Activated CD4-positive, alpha-beta T cell treated with anti-CD3 and anti-CD28 coated beads, Interleukin-2, Interleukin-6, amounts not matched to agents 100 ng/mL and 50 ng/mL, durations not matched to agents 16 hours and 8 hours (primary cell): ENCODE data around the gene HDAC6.

Source experiments
- DNase-seq: peaks from one replicate; pipeline ENCODE4 v3.0.0-alpha.2; 2020

HDAC6 gene

GRCh38 chrX:48801280-48802088 lies at the start of gene HDAC6:
HDAC6 (plus strand) TSS chrX:48802067; CDS start chrX:48802693, 626 bp downstream.
- peak; percentile 96 for DNase-seq

DNA sequence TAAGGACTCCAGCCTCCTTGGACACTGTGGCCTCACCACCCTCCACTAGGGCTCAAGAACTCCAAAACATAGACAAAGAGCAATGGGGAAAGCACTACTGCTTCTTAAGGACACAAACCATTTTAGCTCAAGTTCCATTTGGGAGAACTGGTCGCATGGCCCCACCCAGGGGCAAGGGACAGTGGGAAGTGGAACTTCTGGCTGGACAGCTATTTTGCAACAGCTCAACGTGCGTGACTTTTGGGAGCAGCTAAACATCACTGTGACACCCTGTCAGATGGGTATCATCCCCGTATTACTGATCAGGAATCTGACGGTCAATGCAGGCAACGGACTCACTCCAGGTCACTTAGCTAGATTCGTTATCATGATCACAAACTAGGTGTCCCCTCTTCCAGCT lies 49.4 kb upstream of the HDAC6 start:
- DNase-seq, result no peak

GRCh38 chrX:48753708-48754228 lies 48.1 kb upstream of the HDAC6 start:
- DNase-seq, result no peak

GRCh38 chrX:48754238-48754637 lies 47.6 kb upstream of the HDAC6 start:
- no peak for DNase-seq

- peak; percentile 11 for DNase-seq
Observed at GRCh38 chrX:48761674-48762471, 40.0 kb upstream of the HDAC6 start, which contains the start of gene GLOD5. GLOD5 (plus strand) TSS chrX:48761747; CDS start chrX:48761791, 44 bp downstream.

GRCh38 chrX:48769230-48769629 lies 32.6 kb upstream of the HDAC6 start:
- no peak for DNase-seq

DNA sequence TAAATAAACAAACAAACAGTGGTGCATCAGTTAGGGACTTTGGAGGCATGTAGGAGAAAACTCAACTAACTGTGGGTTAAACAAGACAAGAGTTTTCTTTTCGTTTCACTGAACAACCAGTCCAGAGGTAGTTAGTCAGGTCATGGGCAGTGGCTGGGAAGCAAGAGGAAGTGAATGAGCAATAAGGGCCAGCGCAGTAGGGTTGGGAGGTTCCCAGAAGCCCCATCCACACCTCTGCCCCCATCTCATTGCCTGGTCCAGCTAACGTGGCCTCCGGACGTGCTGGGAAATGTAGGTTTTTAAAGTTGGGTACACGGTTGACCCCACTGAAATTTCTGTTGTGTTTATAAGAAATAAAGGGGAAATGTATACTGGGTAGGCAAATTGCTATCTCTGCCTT lies 31.6 kb upstream of the HDAC6 start:
- no peak for DNase-seq

DNA sequence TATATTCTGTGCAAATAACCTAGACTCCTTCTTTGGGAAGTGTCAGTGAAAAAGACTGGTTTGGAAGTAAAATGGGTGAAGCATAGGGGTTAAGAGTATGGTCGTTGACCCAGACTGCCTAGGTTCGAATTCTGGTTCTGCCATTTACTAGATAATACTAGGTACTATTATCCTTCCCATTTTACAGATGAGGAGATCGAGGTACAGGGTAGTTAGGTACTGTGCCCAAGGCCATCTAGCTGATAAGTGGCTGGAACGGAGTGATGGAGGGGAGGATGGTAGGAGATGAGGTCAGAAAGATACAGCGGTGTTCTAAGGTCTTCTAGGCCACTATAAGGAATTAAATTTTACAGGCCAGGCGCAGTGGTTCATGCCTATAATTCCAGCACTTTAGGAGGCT lies 29.3 kb upstream of the HDAC6 start:
- no peak for DNase-seq

DNA sequence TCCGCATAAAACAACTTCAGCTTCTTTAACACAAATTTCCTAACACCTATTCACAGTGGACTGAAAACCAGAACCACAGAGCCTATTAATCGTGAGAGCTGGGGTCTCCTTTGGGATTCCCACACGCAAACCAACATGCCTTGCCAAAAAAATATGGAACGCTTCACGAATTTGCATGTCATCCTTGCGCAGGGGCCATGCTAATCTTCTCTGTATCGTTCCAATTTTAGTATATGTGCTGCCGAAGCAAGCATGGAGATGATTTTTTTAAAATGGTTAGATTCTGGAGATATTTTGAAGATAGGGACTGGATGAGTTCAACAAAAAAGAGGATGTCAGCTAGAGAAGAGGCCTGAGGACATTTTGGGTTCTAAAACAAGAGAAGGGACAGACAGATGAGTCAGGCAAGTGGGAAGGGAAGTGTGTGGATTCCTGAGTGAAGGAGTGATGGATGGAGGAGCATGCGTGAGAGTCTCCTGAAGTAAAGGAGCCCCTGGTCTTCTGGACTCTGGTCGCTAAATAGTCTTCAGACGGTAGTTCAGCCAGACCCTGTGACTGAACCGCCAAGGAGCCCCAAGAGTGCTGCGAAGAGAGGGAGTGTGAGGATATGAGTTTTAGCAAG lies 24.9 kb upstream of the HDAC6 start:
- DNase-seq, result no peak

DNA sequence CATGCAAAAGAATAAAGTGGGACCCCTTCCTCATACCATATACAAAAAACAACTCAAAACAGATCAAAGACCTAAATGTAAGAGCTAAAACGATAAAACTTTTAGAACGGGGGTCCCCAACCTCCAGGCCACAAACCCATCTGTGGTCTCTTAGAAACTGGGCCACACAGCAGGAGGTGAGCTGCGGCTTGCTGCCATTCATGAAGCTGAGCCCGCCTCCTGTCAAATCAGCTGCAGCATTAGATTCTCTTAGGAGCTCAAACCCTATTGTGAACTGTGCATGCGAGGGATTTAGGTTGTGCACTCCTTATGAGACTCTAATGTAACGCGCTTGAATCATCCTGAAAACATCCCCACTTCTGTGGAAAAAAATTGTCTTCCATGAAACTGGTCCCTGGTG lies 22.5 kb upstream of the HDAC6 start:
- DNase-seq, result no peak

GRCh38 chrX:48781705-48782104 lies 20.2 kb upstream of the HDAC6 start:
- DNase-seq, result no peak

GRCh38 chrX:48782216-48782615 lies 19.7 kb upstream of the HDAC6 start:
- no peak for DNase-seq

DNA sequence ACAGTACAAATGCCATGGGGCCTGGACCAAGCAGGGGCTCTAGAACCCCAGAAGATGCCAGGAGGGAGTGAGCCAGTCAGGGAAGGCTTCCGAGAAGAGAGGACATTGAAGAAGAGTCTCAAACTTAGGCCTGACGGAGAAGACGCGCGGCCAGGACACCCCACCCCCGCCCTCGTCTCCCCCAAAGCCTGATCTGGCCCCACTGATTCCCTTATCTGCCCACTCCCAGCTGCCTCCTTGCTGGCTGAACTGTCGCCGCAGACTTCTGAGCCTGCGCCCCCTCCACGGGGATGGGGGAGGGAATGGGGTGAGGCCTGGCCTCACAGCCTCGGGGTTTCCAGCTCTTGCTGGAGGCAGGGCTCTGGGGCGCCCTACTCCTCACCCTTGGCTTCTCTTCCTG lies 19.1 kb upstream of the HDAC6 start:
- no peak for DNase-seq

- DNase-seq, result no peak
Observed at GRCh38 chrX:48784726-48785125, 17.1 kb upstream of the HDAC6 start.

- DNase-seq, result no peak
Observed at GRCh38 chrX:48785186-48785539, 16.7 kb upstream of the HDAC6 start.

DNA sequence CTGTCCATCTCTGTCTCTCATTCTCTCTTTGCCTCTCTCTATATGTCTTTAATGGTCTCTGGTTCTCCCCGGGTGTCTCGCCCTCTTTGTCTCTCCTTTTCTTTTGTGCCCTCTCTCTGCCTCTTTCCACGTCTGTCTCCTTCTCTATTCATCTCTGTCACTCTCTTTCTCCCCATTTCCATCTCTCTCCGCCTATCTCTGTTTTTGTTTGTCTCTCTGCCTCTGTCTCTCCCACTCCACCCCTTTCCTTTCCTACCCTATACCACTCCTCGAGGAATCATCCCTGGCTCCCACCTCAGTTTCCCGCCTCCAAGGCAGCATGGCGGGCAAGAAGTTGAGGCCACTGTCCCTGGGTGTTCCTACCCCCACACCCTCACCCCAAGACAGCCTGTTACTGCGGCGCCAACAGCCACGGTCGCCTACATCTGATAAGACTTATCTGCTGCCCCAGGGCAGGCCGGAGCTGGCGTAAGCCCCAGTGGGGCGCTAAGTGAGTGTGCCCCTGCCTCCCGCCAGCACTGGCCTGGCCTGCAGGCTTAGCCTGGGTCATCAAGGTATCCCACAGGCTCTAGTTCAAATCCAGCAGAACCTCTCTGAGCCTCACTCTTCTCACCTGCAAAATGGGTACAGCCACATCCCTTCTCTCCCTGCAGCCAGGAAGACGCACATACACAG lies 16.2 kb upstream of the HDAC6 start:
- no peak for DNase-seq

DNA sequence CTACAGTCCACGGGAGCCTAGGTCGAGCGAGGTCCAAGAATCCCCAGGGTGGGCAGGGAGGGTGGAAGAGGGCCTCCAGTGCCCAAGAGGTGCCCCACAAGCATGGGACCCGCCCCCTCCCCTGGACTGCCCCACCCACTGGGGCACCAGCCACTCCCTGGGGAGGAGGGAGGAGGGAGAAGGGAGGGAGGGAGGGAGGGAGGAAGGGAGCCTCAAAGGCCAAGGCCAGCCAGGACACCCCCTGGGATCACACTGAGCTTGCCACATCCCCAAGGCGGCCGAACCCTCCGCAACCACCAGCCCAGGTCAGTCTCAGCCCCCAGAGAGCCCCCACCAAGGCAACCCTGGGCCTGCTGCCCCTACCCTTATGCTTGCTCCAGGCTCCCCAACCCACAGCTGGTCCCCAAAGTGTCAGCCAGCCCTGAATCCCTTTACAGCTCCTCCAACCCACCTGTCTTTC lies 15.5 kb upstream of the HDAC6 start, which contains the start of gene GATA1:
TSS of gene GATA1 (plus strand) at position 250 of the 460 bp plus-strand sequence. CDS start 4,520 bp downstream, outside the sequence.
- DNase-seq, result no peak

- no peak for DNase-seq
Observed at GRCh38 chrX:48786825-48787504, 14.9 kb upstream of the HDAC6 start.

DNA sequence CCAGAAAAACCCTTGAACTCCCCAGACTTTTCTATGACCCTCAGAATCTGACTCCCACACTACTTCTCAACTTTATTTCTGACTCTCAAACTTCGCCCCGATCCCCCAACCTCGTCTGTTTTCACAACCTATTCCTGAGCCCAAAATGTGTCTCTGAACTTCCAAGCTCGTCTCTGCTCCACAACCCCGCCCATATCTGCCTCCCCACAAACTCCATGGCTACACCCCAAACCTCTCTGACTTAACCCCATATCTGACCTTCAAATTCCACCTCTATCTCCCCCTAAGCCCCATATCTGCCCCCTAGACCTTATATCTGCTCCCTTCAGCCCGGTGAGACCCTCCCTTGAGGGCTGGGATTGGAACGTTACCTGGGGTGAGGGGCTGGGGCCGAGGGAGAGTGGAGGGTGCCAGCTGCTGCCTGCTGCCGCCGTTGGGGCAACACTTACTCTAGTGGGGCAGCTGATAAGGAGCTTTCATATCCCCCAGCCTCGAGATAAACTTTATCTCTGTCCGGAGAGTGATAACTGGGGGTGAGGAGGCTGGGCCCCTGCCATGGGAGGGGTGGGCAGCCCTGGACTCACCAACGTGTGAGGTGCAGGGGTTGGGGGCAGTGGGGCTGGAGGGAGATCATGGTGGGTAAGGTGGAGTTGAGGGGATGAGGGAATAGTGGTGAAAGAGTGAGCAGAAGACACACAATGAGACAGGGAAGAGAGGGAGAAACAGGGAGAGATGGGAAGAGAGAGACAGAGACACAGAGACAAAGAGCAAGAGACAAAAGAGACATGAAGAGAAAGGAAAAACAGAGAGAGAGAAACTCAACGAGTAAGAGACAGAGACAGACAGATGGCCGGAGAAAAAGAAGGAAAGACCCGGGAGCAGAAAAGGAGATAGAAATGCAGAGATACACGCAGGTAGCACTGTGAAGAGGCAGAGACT lies 14.1 kb upstream of the HDAC6 start:
- DNase-seq, result no peak

GRCh38 chrX:48789366-48790220 lies 12.3 kb upstream of the HDAC6 start:
- DNase-seq, result no peak
